GM12878 (cell line): ENCODE data around the gene LDLRAD4. TPM values are rescaled to one million over a fixed set of nuclear protein-coding genes. Genes with fewer than 3 reads are reported as not detected.

Experiments used
- BACH1 ChIP-seq: fragments of 450-650 bp; IDR thresholded peaks from 2 replicates; pipeline ENCODE4 v1.6.1; 2017; ENCODE audit warnings: mild to moderate bottlenecking, borderline replicate concordance
- CBX3 ChIP-seq: fragments of 200-600 bp; sonication (generic); IDR thresholded peaks from 2 replicates; pipeline ENCODE4 v1.6.1; 2016; ENCODE audit warnings: low read depth, borderline replicate concordance
- CHD4 ChIP-seq: fragments of 200-600 bp; sonication (generic); IDR thresholded peaks from 2 replicates; pipeline ENCODE4 v1.6.1; 2016; ENCODE audit warnings: mild to moderate bottlenecking
- EP300 ChIP-seq, 2 experiments: fragments of 150-350 bp in 1 of 2; IDR thresholded peaks; 2 replicates each; pipeline ENCODE4 v1.6.1; 2011 to 2012; ENCODE audit warnings: low read depth in 2 of 2, low read length in 2 of 2, borderline replicate concordance in 1 of 2, improper control_type of control experiment in 1 of 2, inconsistent platforms in 1 of 2; ENCODE audit not compliant: control insufficient read depth in 1 of 2
- ETV6 ChIP-seq, 2 experiments: fragments of 450-650 bp in 1 of 2; IDR thresholded peaks in 1 of 2; conservative IDR thresholded peaks in 1 of 2; 2 replicates each; pipeline ENCODE4 v1.6.1; 2014; ENCODE audit warnings: antibody characterized with exemption in 1 of 2, borderline replicate concordance in 1 of 2, low read depth in 1 of 2, mild to moderate bottlenecking in 1 of 2, moderate library complexity in 1 of 2
- GATAD2B ChIP-seq: fragments of 450-650 bp; conservative IDR thresholded peaks from 2 replicates; pipeline ENCODE4 v1.6.1; 2017; ENCODE audit warnings: low read depth, mild to moderate bottlenecking, moderate library complexity
- HDAC6 ChIP-seq: fragments of 200-600 bp; sonication (generic); IDR thresholded peaks from one replicate; pipeline ENCODE4 v1.8.0; 2017; ENCODE audit warnings: antibody characterized with exemption; ENCODE audit not compliant: unreplicated experiment
- HSF1 ChIP-seq: fragments of 150-350 bp; IDR thresholded peaks from 2 replicates; pipeline ENCODE4 v1.6.1; 2014; ENCODE audit warnings: mild to moderate bottlenecking, low read depth, low read length
- IRF5 ChIP-seq: fragments of 450-650 bp; IDR thresholded peaks from 2 replicates; pipeline ENCODE4 v1.6.1; 2017; ENCODE audit warnings: borderline replicate concordance
- KAT2A ChIP-seq: conservative IDR thresholded peaks from 2 replicates; pipeline ENCODE4 v1.6.1; 2011; ENCODE audit warnings: low read depth, low read length; ENCODE audit not compliant: control insufficient read depth
- MEF2B ChIP-seq: fragments of 450-650 bp; IDR thresholded peaks from 2 replicates; pipeline ENCODE4 v1.6.1; 2018; ENCODE audit warnings: mild to moderate bottlenecking, moderate library complexity; ENCODE audit not compliant: partially characterized antibody, poor library complexity, severe bottlenecking
- MYB ChIP-seq: fragments of 150-350 bp; IDR thresholded peaks from 2 replicates; pipeline ENCODE4 v1.6.1; 2014; ENCODE audit warnings: mild to moderate bottlenecking, low read depth, low read length, borderline replicate concordance
- NFIC ChIP-seq: IDR thresholded peaks from 2 replicates; pipeline ENCODE4 v1.6.1; 2012; ENCODE audit warnings: low read depth, mild to moderate bottlenecking, inconsistent platforms, low read length, moderate library complexity
- NFXL1 ChIP-seq: fragments of 450-650 bp; IDR thresholded peaks from 2 replicates; pipeline ENCODE4 v1.6.1; 2017; ENCODE audit warnings: antibody characterized with exemption, mild to moderate bottlenecking, borderline replicate concordance
- NRF1 ChIP-seq: conservative IDR thresholded peaks from 2 replicates; pipeline ENCODE4 v1.6.1; 2011; ENCODE audit warnings: mild to moderate bottlenecking, low read depth, low read length, improper control_type of control experiment
- PKNOX1 ChIP-seq: fragments of 450-650 bp; IDR thresholded peaks from 2 replicates; pipeline ENCODE4 v1.6.1; 2016; ENCODE audit warnings: mild to moderate bottlenecking
- POU2F2 ChIP-seq: IDR thresholded peaks from 3 replicates; pipeline ENCODE4 v1.6.1; 2011; ENCODE audit warnings: low read depth, mild to moderate bottlenecking, low read length, borderline replicate concordance
- RBBP5 ChIP-seq: fragments of 200-600 bp; sonication (generic); conservative IDR thresholded peaks from 2 replicates; pipeline ENCODE4 v1.6.1; 2016
- SMAD1 ChIP-seq: fragments of 450-650 bp; IDR thresholded peaks from 2 replicates; pipeline ENCODE4 v1.6.1; 2018; ENCODE audit warnings: mild to moderate bottlenecking, low read depth; ENCODE audit not compliant: partially characterized antibody
- SMARCA5 ChIP-seq: fragments of 450-650 bp; IDR thresholded peaks from 2 replicates; pipeline ENCODE4 v1.6.1; 2017; ENCODE audit warnings: mild to moderate bottlenecking
- SMC3 ChIP-seq: IDR thresholded peaks from 2 replicates; pipeline ENCODE4 v1.6.1; 2011; ENCODE audit warnings: low read length, improper control_type of control experiment, borderline replicate concordance
- SP1 ChIP-seq: IDR thresholded peaks from one replicate; pipeline ENCODE4 v1.6.1; 2011; ENCODE audit warnings: low read depth, low read length
- TCF7 ChIP-seq: IDR thresholded peaks from 2 replicates; pipeline ENCODE4 v1.6.1; 2014; ENCODE audit warnings: antibody characterized with exemption, borderline replicate concordance
- USF1 ChIP-seq: IDR thresholded peaks from 2 replicates; pipeline ENCODE4 v1.6.1; 2011; ENCODE audit warnings: borderline replicate concordance, low read depth, mild to moderate bottlenecking, moderate library complexity, mixed read lengths, low read length; ENCODE audit not compliant: insufficient read depth; ENCODE audit errors: extremely low read length
- YY1 ChIP-seq: IDR thresholded peaks from 2 replicates; pipeline ENCODE4 v1.6.1; 2011; ENCODE audit warnings: low read depth, mild to moderate bottlenecking, low read length
- ZNF207 ChIP-seq: fragments of 450-650 bp; IDR thresholded peaks from 2 replicates; pipeline ENCODE4 v1.6.1; 2014; ENCODE audit warnings: antibody characterized with exemption, mild to moderate bottlenecking, borderline replicate concordance
- polyA plus RNA-seq, 11 experiments: library from polyadenylated mRNA; depleted of rRNA in 4 of 11; unstranded in 6 of 11; stranded (reverse) in 5 of 11; fragments of >200 nt; fragmentation: Nextera tagmentation in 4 of 11; fragmentation: Illumina TruSeq in 1 of 11; extraction: Ambion mirVana in 4 of 11; extraction: Trizol in 1 of 11; gene quantifications; 1 replicate in 1 of 11; 2 replicates in 10 of 11; pipeline versions ENCODE4 v1.2.1 to v1.2.3, GENCODE V29; 2011 to 2016; ENCODE audit warnings: inconsistent platforms in 2 of 11, missing spikeins in 2 of 11, low read depth in 1 of 11
- total RNA-seq, 4 experiments: library from RNA; depleted of rRNA in 3 of 4; stranded (reverse); fragments of >200 nt in 3 of 4; fragmentation: Illumina TruSeq in 1 of 4; extraction: Trizol in 1 of 4; gene quantifications; 2 replicates each; pipeline versions ENCODE4 v1.2.1 to v1.2.3, GENCODE V29; 2013 to 2021

Gene LDLRAD4
- total and polyA plus RNA-seq, 10 of the 15 experiments (the other 5 are each of a cell fraction or from before 2014, with no cell fraction given): 2.7 to 16.8 (median 11.2) TPM

GRCh38 chr18:13611142-13611600, 392.6 kb downstream of the LDLRAD4 start (continued):
- peak; percentile 94 for TF ChIP-seq PKNOX1
- no peak for TF ChIP-seq RBBP5
- TF ChIP-seq CHD4: no peak
- no peak for TF ChIP-seq CBX3
- TF ChIP-seq KAT2A: no peak
- TF ChIP-seq BACH1: no peak
- TF ChIP-seq SP1: no peak
- TF ChIP-seq NFXL1: no peak
- TF ChIP-seq EP300 (IDR thresholded peaks at IDR 0.05; ENCODE audit: borderline replicate concordance in 1 of 2, control insufficient read depth in 1 of 2, low read depth in 2 of 2, low read length in 2 of 2): peak; percentile 99 to 100
- TF ChIP-seq NRF1: no peak
- TF ChIP-seq SMC3: 0 out of 2 replicates have a peak, but pooled peaks have one; percentile 2
- TF ChIP-seq YY1: no peak
- TF ChIP-seq HDAC6: no peak
- TF ChIP-seq MEF2B: peak; percentile 94
- peak; percentile 39; the same call in 1 of the 2 replicates for TF ChIP-seq ZNF207
- no peak for TF ChIP-seq SMARCA5
- no peak for TF ChIP-seq USF1
- no peak for TF ChIP-seq TCF7
- TF ChIP-seq GATAD2B: no peak; the same call in 1 of the 2 replicates
- peak; percentile 88 for TF ChIP-seq SMAD1
- no peak for TF ChIP-seq IRF5
- peak; percentile 58; the same call in 1 of the 3 replicates for TF ChIP-seq POU2F2
- TF ChIP-seq MYB: peak; percentile 68; the same call in 1 of the 2 replicates
- TF ChIP-seq ETV6 (conservative IDR thresholded peaks at IDR 0.05 in 1 of 2, IDR thresholded peaks at IDR 0.05 in 1 of 2; ENCODE audit: borderline replicate concordance in 1 of 2, low read depth in 1 of 2): peak in 1 of 2 experiments; percentile 28; a peak in 1 of 4 replicates
- no peak for TF ChIP-seq NFIC
- no peak for TF ChIP-seq HSF1
